ACC112 (cell line): ENCODE measurements around the gene THRB.

Experiments used
- H2AFZ ChIP-seq: fragments of 200-600 bp; sonication (generic); one replicate; pipeline ENCODE4 v1.6.0; 2017; ENCODE audit warnings: antibody characterized with exemption, low read length; ENCODE audit not compliant: unreplicated experiment
- H3K27ac ChIP-seq: fragments of 200-600 bp; sonication (generic); 2 replicates; pipeline ENCODE4 v1.5.1; 2014; ENCODE audit warnings: low read depth, mild to moderate bottlenecking, antibody characterized with exemption, low read length, moderate library complexity
- H3K27me3 ChIP-seq: fragments of 200-600 bp; sonication (generic); 2 replicates; pipeline ENCODE4 v1.6.1; 2014; ENCODE audit warnings: mild to moderate bottlenecking, antibody characterized with exemption, low read length, moderate library complexity, mixed read lengths; ENCODE audit not compliant: insufficient read depth
- H3K36me3 ChIP-seq: fragments of 200-600 bp; sonication (generic); 2 replicates; pipeline ENCODE4 v1.6.1; 2016; ENCODE audit warnings: mild to moderate bottlenecking, antibody characterized with exemption, low read length, moderate library complexity, mixed read lengths; ENCODE audit not compliant: insufficient read depth
- H3K4me1 ChIP-seq: fragments of 200-600 bp; sonication (generic); one replicate; pipeline ENCODE4 v1.6.1; 2016; ENCODE audit warnings: low read length, mixed read lengths; ENCODE audit not compliant: insufficient read depth, unreplicated experiment, control insufficient read depth
- H3K4me3 ChIP-seq: fragments of 200-600 bp; sonication (generic); 2 replicates; pipeline ENCODE4 v1.5.1; 2014; ENCODE audit warnings: mild to moderate bottlenecking, low read depth, low read length
- H3K79me2 ChIP-seq: fragments of 200-600 bp; sonication (generic); one replicate; pipeline ENCODE4 v1.6.0; 2016; ENCODE audit warnings: low read length; ENCODE audit not compliant: control insufficient read depth, unreplicated experiment, insufficient read depth

THRB gene

GRCh38 chr3:24523988-24524727 lies 29.5 kb upstream of the THRB start:
- H3K27ac ChIP-seq: no peak overlapping the region
- no peaks in the 10 kb centered on the region for H3K27me3 ChIP-seq
- peaks cover 28% of the 10 kb centered on the region for H3K4me1 ChIP-seq
- no peaks in the 10 kb centered on the region for H3K36me3 ChIP-seq
- no peaks in the 10 kb centered on the region for H3K79me2 ChIP-seq
- no peak overlapping the region for H3K4me3 ChIP-seq
- no peak overlapping the region for H2AFZ ChIP-seq

- H3K36me3 ChIP-seq: no peaks in the 10 kb centered on the region
- no peaks in the 10 kb centered on the region for H3K27me3 ChIP-seq
- no peaks in the 10 kb centered on the region for H3K79me2 ChIP-seq
- no peak overlapping the region for H2AFZ ChIP-seq
- peaks cover 28% of the 10 kb centered on the region for H3K4me1 ChIP-seq
- H3K4me3 ChIP-seq: no peak overlapping the region
- no peak overlapping the region for H3K27ac ChIP-seq
These were observed 28.6 kb upstream of the THRB start for GRCh38 chr3:24523215-24523614.

GRCh38 chr3:24522146-24522579 lies 27.5 kb upstream of the THRB start:
- no peaks in the 10 kb centered on the region for H3K27me3 ChIP-seq
- H3K27ac ChIP-seq: no peak overlapping the region
- no peaks in the 10 kb centered on the region for H3K36me3 ChIP-seq
- H3K4me3 ChIP-seq: peak overlapping the region; percentile 93
- H3K79me2 ChIP-seq: no peaks in the 10 kb centered on the region
- H2AFZ ChIP-seq: peak overlapping the region; percentile 92
- H3K4me1 ChIP-seq: peaks cover 28% of the 10 kb centered on the region

GRCh38 chr3:24521420-24522145 lies 26.9 kb upstream of the THRB start:
- Histone ChIP-seq H3K4me3 (peak overlapping the region; percentile 93), H3K36me3 (no peaks in the 10 kb centered on the region), H3K79me2 (no peaks in the 10 kb centered on the region), H3K27ac (peak overlapping the region; percentile 32; the same call in 1 of the 2 replicates), H2AFZ (peak overlapping the region; percentile 92), H3K27me3 (no peaks in the 10 kb centered on the region), H3K4me1 (peaks cover 28% of the 10 kb centered on the region)

- peaks cover 28% of the 10 kb centered on the region for H3K4me1 ChIP-seq
- H2AFZ ChIP-seq: peak overlapping the region; percentile 92
- peak overlapping the region; percentile 93 for H3K4me3 ChIP-seq
- no peaks in the 10 kb centered on the region for H3K27me3 ChIP-seq
- peak overlapping the region; percentile 32; the same call in 1 of the 2 replicates for H3K27ac ChIP-seq
- no peaks in the 10 kb centered on the region for H3K79me2 ChIP-seq
- H3K36me3 ChIP-seq: no peaks in the 10 kb centered on the region
These were observed 26.3 kb upstream of the THRB start for GRCh38 chr3:24520976-24521419.

- Histone ChIP-seq H3K27ac (no peak overlapping the region), H3K79me2 (no peaks in the 10 kb centered on the region), H3K36me3 (no peaks in the 10 kb centered on the region), H3K4me1 (peaks cover 28% of the 10 kb centered on the region), H3K4me3 (no peak overlapping the region), H3K27me3 (no peaks in the 10 kb centered on the region), H2AFZ (no peak overlapping the region)
These were observed 25.4 kb upstream of the THRB start for GRCh38 chr3:24520101-24520495.

DNA sequence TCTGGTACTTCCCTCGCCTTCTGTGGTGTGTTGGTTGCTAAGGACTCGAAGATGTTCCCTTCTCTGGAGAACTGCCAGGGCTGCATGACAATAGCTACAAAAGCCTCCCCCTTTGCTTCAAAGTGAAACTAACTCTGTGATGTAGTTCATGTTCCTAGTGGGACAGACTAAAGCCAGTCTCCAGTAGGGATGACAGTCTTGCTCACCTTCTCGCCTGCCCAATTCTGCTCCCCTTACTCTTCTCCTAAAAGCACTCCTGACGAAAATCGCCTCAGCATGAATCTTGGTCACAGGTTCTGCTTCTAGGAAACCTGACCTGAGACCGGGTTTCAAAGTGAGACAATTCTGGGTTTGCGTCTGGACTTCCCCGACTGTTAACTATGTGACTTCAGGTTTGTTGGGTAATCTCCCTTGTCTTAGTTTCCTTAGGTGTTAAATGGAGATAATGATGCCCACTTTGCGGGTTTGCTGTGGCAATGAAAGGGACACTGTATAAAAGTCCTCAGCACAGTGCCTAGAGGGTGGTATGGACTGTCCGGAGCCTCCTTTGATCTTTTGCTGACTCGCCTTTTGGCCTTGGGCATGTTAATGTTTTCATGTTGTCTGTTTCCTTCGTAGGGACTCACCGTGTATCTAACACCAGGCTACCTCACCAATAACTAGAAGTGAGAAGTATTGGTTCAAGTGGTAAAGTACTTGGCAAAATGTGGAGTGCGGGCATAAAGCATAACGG lies 24.9 kb upstream of the THRB start:
- H3K27ac ChIP-seq: no peak overlapping the region
- no peaks in the 10 kb centered on the region for H3K36me3 ChIP-seq
- peak overlapping the region; percentile 24 for H2AFZ ChIP-seq
- H3K4me3 ChIP-seq: no peak overlapping the region
- no peaks in the 10 kb centered on the region for H3K27me3 ChIP-seq
- H3K79me2 ChIP-seq: no peaks in the 10 kb centered on the region
- H3K4me1 ChIP-seq: peaks cover 23% of the 10 kb centered on the region

DNA sequence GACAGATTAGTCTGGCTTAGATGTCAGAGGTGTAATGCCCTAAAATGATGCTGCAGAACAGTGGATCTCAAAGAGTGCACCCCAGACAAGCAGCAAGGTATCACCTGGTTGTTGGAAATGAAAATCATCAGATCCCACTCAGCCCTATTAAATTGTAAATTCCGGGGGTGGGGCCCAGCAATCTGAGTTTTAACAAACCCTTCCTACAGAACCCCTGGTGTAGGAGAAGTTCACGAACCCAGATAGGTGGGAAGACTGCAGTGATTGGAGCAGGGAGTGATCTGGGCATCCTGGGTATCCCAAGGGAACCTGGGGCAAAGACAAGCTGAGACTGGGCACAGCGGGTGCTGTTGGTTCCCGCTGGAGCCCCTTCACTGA lies 24.3 kb upstream of the THRB start:
- H2AFZ ChIP-seq: peak overlapping the region; percentile 24
- H3K79me2 ChIP-seq: no peaks in the 10 kb centered on the region
- H3K4me3 ChIP-seq: no peak overlapping the region
- no peak overlapping the region for H3K27ac ChIP-seq
- no peaks in the 10 kb centered on the region for H3K36me3 ChIP-seq
- H3K4me1 ChIP-seq: peaks cover 20% of the 10 kb centered on the region
- no peaks in the 10 kb centered on the region for H3K27me3 ChIP-seq

- Histone ChIP-seq H3K79me2 (no peaks in the 10 kb centered on the region), H3K36me3 (no peaks in the 10 kb centered on the region), H3K4me1 (peaks cover 13% of the 10 kb centered on the region), H3K27me3 (no peaks in the 10 kb centered on the region), H2AFZ (no peak overlapping the region), H3K4me3 (no peak overlapping the region), H3K27ac (no peak overlapping the region)
These were observed 19.5 kb upstream of the THRB start for GRCh38 chr3:24514119-24514518.

DNA sequence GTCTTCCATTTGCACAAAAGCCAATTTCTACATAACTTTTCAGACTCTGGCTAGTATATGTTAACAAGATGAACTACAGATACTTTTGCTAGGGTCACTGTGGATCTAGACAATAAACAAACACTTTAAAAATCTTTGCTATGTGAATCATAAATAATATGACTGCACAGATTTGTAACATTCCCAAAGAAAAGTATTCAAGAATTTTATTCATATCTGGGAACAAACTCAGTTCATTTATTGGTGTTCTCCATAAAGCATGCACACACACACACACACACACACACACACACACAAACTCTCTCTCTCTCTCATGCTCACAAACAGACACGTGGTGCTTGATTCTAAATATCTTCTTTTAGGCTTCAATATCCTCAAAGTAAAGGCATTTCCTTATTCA lies 18.8 kb upstream of the THRB start:
- no peak overlapping the region for H2AFZ ChIP-seq
- H3K36me3 ChIP-seq: no peaks in the 10 kb centered on the region
- H3K27ac ChIP-seq: no peak overlapping the region
- no peaks in the 10 kb centered on the region for H3K79me2 ChIP-seq
- peaks cover 19% of the 10 kb centered on the region for H3K4me1 ChIP-seq
- H3K4me3 ChIP-seq: no peak overlapping the region
- H3K27me3 ChIP-seq: no peaks in the 10 kb centered on the region
